ENCODE data around the gene VEZT.
"Not testable (repeated sequence)": the region's sequence is repeated elsewhere in the genome, so short reads cannot be mapped to it uniquely, and the experiment has no call there.

VEZT gene, protein sequence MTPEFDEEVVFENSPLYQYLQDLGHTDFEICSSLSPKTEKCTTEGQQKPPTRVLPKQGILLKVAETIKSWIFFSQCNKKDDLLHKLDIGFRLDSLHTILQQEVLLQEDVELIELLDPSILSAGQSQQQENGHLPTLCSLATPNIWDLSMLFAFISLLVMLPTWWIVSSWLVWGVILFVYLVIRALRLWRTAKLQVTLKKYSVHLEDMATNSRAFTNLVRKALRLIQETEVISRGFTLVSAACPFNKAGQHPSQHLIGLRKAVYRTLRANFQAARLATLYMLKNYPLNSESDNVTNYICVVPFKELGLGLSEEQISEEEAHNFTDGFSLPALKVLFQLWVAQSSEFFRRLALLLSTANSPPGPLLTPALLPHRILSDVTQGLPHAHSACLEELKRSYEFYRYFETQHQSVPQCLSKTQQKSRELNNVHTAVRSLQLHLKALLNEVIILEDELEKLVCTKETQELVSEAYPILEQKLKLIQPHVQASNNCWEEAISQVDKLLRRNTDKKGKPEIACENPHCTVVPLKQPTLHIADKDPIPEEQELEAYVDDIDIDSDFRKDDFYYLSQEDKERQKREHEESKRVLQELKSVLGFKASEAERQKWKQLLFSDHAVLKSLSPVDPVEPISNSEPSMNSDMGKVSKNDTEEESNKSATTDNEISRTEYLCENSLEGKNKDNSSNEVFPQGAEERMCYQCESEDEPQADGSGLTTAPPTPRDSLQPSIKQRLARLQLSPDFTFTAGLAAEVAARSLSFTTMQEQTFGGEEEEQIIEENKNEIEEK

DNA sequence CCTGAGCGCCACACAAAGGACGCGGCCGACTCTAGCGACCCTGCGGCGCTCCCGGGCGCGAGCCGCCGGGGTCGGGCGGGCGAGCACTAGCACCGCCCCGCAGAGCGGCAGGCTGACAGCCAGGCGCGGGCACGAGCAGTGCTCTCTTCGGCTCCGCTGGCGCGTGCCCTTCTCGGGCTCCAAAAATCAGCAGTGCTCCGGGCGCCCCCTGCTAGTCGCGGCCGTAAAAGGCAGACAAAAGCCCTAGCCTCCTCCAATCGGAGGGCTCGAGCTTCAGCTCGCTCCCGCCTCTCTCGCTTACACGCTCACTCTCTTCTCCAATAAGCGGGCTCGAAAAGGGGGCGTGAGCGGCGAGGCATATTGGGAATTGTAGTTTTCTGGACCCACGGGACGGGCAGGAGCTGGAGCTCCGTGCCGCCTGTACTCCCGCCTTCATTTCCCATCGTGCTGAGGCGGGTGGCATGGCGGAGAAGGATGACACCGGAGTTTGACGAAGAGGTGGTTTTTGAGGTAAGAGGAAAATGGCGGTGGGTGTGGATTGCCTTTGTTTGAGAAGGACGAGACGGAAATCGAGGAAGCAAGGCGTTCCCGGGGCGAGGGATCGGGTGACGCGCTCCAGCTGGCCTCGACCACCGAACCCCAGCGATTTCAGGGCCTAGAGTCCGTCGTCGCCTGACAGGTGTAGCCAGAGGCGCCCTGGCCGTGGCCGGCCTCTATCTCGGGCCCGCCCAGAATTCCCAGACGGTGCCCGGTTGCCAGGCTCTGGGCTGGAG is at the start of gene VEZT, which contains the start of gene FGD6:
Gene VEZT, plus strand, starts transcription at position 431 of the 773 bp plus-strand sequence. Its CDS starts 44 bp downstream, at position 475.
Gene FGD6, minus strand, starts transcription at position 91 of the 773 bp plus-strand sequence. CDS start 227 bp downstream, outside the sequence.
- DNase-seq, result peak; percentile 97 to 99

DNA sequence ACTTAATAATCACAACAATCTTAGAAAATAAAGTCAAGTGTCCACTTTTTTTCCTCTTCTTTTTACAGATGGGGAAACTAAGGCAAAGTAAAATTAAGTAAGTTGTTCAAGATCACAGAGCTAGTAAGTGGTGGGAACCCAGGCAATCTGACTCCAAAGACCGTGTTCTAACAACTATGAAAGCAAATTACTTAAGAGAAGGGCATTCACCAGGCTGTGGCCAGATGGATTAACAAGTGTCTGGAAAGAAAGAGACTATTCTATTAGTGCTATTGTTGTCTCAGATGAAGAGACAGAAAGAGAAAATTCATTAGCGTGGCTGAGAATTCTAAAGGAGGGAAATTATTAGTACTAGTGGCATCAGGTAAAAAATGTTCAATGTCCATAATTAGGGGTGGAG is 48.9 kb upstream of the VEZT start:
- no peak for DNase-seq

DNA sequence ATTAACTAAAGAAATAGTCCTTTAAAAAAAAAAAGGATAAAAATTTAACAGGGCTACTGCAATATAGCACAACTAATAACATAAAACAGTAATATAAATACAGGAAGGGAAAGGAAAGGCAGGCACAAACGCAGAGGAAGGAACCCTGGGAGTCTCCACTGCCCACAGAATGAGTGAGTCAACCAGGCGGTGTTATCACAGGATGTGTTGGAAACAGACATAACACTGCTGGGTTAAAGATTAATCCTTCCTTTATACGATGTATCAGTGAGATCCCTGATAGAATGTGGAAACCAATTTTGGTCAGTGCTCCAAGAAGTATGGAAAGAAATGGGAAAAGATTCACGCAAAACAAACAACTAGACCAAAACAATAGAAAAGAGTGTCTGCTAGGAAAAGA is 48.2 kb upstream of the VEZT start:
- DNase-seq, result no peak

DNA sequence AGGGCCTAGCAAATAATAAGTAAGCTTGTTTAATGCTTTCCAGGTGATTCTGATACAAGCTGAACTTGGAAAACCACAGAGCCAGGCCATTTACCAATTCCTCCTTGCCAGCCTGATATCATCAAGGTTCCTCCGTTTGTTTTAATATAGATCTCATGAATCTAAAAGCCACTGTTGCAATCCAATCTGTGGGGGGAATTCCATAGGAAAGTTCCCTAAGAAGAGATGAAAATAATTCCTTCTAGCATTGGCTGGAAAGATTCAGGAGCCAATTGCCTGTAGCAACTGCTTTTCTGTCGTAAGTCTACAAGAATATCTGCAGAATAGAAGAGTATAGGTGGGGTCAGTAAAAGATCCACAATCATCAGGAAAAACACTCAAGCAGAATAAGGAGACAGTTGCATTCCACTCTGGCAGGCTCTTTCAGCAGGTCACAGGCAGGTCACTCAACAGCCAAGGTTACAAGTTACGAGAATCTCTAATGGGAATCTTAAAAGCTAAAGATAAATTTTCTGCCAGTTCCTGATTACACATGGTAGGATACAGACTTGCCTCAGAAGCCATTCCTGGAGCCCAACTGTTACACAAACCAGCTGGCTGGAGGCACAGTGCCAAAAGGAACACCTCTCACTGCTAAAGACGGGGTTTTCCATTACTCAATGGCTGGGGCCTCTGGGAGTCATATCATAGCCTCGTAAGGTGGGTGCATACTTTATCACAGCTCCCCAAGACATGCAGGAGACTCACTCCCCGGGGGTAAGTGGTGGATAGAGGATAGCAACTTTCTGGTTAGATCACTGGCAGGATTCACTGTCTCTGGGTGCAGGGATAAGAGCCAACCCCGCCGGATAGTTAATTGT is 44.0 kb upstream of the VEZT start:
- no peak for DNase-seq

DNA sequence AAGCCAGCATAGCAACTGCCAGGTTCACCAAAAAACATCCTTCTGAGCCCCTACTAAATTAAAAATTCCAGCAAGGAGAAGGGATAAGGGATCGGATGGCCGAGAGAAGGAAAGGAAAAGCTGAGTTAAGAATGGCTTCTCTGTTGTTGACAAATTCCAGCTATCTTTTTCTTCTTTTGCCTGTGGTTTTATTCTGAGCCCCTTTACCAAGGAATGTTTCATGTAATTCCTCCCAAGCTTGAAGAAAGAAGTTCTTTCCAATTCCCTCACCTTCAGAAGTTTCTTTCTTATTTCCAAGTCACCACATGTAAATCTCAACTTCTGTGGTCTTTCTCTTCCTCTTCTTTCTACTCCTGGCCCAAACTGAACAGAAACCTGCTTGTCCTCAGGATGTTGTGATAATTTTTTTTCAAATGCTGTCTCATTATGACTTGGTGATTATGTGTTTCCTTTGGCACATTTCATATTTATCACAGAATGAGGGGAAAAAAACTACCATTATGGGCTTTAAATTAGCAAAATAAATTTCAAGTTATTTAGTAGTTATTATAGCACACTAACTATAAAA is 40.3 kb upstream of the VEZT start:
- no peak for DNase-seq

DNA sequence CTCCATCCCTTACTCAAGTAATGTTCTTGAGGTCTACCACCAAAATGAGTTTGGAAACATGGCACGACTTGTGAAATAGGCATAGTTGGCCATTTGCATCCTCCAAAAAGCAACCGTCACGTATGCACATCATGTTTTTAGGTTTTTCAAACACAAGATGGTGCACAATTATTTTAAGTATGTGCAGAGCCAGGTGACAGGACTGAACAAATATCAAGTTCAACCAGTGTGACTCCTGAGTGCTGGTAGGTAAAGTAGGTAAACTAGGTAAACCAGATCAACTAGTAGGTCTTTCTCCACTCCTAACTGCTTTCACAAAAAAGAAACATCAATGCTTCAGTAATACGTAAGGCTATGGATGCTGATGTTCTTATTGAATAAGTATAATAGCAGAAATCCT is 39.5 kb upstream of the VEZT start:
- DNase-seq, result no peak

DNA sequence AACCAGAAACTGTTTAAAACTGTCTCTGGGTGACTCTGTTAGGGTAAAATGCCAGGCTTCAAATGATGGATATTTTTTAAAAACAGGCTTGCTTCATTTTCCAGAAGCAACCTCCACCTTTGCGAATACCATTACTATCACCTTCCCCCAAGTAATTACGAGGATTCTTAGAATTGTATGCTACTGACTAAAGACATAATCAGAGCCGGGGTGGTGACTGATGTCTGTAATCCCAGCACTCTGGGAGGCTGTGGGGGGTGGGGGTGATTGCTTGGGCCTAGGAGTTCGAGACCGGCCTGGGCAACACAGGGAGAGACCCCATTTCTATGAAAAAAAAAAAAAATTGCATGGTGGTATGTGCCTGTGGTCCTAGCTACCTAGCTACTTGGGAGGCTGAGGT is 38.6 kb upstream of the VEZT start:
- no peak for DNase-seq

DNA sequence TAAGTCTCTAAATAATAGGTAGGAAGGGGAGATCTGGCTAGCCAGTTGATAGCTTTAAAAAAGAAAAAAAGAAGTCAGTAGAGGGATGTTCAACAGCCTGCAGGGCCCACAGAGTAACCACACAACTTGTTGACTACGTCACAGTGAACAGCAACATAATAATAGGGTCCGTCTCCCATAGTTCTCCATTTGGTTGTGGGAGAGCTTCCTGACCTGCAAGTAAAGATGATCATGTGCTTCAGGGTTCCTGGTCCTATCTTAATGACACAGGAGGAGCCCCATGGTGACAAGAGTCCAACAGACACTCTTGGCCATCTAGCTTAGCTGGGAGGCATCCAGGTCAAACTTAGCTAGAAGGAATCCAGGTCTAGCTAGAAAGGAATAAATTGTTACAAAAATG is 36.5 kb upstream of the VEZT start:
- DNase-seq, result no peak

DNA sequence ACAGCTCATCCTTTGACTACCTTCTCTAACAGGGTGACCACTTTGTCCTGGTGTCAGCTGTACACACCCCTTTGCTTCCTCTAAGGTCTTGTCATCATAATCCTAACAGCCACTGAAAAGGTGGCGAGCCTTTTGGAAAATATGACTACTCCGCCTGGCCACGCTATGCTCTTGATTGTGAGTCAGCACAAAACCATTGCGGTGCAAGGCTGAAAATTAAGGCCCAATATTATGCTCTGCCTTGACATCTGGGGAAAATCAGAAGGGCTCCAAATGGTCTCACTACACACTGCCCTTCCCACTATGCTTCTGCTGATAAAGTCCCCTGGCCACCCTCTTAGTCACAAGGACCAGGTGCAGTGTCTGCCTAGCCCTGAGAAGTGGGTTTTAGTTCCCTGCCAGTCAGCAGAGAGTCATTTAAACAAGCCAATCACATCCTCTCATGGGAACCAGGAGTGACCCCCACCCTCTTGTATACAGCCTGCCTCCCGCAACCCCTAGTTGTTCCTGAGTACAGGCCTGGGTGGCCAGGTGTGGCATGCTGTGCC is 34.7 kb upstream of the VEZT start:
- DNase-seq, result no peak

DNA sequence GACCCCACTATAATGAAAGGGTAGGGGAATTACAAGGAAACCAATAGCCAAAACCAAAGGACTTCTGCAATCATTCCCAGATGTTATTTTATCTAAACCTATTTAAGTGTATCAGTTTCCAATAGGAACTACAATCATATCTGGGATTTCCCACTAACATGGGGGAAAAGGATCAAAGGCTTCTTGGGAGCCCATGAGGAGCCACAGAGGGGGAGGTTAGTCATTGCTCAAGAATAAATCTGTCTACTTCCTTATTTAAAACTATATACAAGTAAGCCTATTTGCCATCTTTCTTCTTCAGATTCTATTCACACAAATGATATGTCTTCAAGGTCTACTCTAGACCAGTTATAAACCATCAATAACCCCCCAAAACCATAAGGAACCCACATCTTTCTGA is 33.5 kb upstream of the VEZT start:
- no peak for DNase-seq

DNA sequence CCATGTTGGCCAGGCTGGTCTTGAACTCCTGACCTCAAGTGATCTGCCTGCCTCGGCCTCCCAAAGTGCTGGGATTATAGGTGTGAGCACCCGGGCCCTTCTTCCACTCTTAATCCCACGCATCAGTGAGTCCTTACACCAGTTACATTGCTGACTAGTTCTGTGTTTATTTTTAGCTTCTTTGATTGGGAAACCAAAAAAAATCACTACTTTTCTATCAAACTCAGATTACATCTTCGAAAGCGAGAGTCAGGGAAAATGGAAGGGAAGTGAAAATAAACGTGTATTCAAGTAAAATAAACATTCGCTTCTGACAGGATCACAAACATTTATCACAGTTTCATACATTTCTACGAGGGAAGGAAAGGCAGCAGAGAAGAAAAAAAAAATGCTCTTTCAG is 32.5 kb upstream of the VEZT start:
- DNase-seq, result no peak

DNA sequence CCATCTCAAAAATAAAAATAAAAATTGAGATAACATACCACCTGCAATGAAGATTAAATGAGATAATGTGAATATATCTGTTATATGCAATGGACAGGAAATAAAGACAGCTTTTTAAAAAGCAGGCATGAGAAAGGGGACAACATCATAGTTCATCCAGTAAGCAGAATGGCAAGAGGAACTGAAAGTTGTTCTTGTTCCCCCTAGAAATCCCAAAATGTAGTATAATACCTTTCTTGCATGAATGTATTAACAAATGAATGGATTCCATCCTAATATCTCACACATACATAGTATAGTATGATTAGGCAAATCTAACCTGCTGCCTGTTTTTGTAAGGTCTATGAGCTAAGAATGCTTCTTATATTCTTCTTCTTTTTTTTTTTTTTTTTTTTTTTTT is 31.8 kb upstream of the VEZT start:
- DNase-seq, result no peak

DNA sequence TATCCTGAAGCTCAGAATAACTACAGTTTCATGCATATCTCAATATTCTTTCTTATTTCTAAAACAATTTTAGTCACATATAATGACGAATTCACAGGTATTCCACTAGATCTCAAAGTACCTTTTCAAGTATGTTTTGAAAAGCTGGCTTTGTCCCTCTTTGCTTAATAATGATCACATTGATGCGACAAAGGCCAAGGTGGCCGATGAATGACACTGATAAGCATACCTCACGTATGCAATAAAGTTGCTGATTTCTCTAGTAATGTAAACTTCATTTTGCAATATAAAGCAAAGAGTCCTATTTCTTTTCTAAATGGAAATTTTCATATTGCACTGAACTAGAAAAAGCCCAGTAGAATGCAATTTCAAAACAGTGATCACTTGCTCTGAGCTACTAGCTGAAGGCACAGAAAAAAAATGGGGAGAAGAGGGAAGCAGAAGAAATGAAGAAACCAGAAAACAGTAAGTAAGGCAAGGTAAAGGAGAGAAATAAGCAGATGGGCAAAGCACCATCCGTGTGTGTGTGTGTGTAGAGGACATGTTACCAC is 29.7 kb upstream of the VEZT start:
- DNase-seq, result no peak

DNA sequence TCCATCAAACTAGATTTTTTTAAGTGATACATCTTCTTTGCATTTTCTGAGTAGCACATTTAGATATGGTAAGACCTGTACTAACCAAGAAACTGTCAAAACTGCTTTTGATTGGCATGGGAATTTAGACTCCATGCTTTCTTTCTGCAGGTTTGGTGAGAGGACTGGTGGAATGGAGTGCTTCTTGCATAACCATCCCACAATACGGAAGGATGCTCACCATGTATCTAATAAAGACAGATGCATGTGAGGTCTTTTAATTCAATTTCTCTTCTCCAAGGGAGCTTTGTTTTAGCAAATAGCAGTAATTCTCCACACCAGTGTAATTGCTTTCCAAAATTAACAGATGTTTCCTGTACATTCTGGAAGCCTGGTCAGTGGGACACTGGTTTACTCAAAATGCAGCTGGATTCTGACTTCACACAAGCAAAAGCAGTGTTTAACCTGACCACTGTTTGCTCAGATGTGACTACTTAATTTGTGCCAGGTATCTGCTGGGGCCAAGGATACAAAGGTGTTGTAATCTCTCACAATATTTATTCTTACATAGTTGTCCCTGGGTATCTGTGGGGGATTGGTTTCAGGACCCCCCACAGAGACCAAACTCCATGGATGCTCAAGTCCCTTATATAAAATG is 26.4 kb upstream of the VEZT start:
- DNase-seq, result no peak

DNA sequence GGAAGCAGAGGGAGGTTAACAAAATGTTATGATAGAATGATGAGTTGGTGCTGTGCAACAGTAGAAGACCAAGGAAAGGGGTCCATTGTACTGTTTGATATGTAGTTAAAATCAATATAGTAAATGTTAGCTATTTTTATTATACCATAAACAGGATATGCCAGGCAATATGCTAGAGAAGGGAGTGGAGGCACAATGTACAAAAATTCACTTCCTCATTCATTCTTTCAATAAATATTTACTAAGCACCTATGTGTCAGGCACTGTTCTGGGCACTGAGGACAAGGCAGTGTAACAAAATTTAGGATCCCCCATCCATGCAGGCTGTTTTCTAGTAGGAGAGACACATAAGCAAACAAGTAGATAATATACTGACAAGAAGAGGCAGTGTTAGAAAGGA is 25.3 kb upstream of the VEZT start:
- no peak for DNase-seq

DNA sequence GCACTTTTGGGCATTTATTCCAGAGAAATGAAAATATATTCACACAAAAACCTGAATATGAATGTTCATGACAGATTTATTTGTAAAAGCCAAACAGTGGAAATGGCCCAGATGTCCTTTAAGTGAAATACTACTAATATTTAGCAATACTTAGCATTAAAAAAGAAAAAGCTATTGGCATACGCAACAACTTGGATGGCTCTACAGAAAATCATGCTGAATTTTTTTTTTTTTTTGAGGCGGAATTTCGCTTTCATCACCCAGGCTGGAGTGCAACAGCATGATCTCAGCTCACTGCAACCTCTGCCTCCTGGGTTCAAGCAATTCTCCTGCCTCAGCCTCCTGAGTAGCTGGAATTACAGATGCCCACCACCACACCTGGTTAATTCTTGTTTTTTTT is 24.5 kb upstream of the VEZT start:
- DNase-seq, result no peak

DNA sequence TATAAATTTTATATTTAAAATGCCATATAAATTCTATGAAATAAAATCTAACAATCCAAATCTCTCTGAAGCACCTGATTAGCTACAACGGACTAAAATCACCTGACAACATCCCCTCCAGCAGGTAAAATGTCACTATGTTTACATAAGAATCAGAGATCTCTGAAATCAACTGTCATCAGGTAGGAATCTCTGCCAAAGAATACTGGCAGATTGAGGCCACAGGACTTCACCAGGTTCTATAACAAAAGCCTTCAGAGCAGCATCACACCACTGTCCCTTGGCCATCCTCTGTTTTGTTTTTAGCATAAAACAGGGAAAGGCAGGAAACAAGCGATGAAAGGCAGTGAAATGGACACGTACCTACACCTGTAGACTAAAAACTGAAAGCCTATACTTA is 22.5 kb upstream of the VEZT start:
- DNase-seq, result no peak

DNA sequence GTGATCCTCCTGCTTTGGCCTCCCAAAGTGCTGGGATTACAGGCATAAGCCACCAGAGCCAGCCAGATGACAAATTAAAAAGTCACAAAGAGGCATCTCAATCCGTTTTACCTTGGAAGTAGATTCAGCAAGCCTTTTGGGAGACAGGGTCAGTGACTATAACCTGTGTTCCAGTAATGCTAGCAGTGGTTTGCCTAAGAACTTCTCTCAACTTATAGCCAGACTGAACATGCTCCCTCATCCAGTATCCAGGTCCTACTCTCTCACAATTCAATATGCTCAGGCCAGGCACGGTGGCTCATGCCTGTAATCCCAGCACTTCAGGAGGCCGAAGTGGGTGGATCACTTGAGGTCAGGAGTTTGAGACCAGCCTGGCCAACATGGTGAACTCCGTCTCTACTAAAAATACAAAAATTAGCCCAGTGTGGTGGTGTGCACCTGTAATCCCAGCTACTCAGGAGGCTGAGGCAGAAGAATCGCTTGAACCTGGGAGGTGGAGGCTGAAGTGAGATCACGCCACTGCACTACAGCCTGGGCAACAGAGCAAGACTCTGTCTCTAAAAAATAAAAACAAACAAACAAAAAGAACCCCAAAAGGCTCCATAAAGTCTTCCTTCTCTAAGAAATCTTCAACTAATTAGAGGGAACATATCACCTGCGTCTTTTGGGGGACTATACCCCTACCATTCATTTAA is 20.6 kb upstream of the VEZT start:
- not testable (repeated sequence) for DNase-seq

DNA sequence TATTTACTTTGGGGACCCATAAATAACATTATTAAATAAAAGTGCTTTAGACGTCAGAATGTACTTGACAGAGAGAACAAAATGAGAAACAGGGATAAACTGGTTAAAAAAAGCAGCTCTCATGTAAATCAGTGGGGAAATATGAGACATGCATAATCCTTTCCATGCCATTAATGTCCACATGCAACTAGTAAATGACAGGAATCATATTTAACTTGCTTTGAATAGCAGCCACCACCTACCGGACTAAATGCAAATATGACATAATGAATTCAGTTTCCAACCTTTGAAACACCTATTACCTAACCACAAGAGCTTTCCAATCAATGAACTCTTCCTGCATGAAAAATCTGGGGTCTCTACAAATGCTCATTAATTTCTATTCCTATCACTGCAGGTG is 20.0 kb upstream of the VEZT start:
- no peak for DNase-seq

DNA sequence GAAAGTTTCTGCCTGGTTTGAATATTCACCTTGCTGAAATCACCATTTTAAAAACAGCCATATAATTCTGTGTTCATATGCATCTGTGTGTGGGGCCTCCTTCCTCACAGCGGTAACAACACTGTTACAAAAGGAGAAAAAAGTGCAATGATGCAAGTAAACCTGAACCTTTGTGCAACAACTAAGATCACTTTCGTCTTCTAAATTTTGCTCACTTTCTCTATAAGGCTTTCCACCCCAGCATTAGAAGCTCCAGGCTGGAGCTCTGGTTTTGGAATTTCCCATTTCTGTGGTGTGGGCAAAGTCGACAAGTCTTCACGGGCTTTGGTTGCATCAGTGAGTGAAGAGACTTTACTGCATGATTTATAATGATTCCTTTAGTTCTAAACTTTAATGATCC is 18.7 kb upstream of the VEZT start:
- no peak for DNase-seq
